GM12878 (cell line): Measurements from ENCODE around the gene SPATA19. TPM values are rescaled to one million over a fixed set of nuclear protein-coding genes. Genes with fewer than 3 reads are reported as not detected.

ENCODE experiments used
- EZH2 ChIP-seq: IDR thresholded peaks from 2 replicates; pipeline ENCODE4 v1.6.1; 2012; ENCODE audit warnings: low read depth, mild to moderate bottlenecking, control low read depth, inconsistent platforms, low read length, borderline replicate concordance; ENCODE audit not compliant: control insufficient read depth
- IRF4 ChIP-seq: IDR thresholded peaks from 2 replicates; pipeline ENCODE4 v1.6.1; 2011; ENCODE audit warnings: low read depth, low read length
- MEF2A ChIP-seq: IDR thresholded peaks from 2 replicates; pipeline ENCODE4 v1.6.1; 2011; ENCODE audit warnings: low read depth, mild to moderate bottlenecking, low read length, moderate library complexity; ENCODE audit not compliant: insufficient read depth
- TBL1XR1 ChIP-seq: IDR thresholded peaks from 2 replicates; pipeline ENCODE4 v1.6.1; 2012; ENCODE audit warnings: low read depth, low read length, improper control_type of control experiment
- ZNF274 ChIP-seq: IDR thresholded peaks from one replicate; pipeline ENCODE4 v1.8.0; 2011; ENCODE audit not compliant: insufficient read length, insufficient read depth
- polyA plus RNA-seq, 11 experiments: library from polyadenylated mRNA; depleted of rRNA in 4 of 11; unstranded in 6 of 11; stranded (reverse) in 5 of 11; fragments of >200 nt; fragmentation: Nextera tagmentation in 4 of 11; fragmentation: Illumina TruSeq in 1 of 11; extraction: Ambion mirVana in 4 of 11; extraction: Trizol in 1 of 11; gene quantifications; 1 replicate in 1 of 11; 2 replicates in 10 of 11; pipeline versions ENCODE4 v1.2.1 to v1.2.3, GENCODE V29; 2011 to 2016; ENCODE audit warnings: inconsistent platforms in 2 of 11, missing spikeins in 2 of 11, low read depth in 1 of 11
- total RNA-seq, 4 experiments: library from RNA; depleted of rRNA in 3 of 4; stranded (reverse); fragments of >200 nt in 3 of 4; fragmentation: Illumina TruSeq in 1 of 4; extraction: Trizol in 1 of 4; gene quantifications; 2 replicates each; pipeline versions ENCODE4 v1.2.1 to v1.2.3, GENCODE V29; 2013 to 2021
- TF ChIP-seq, protein P1 (sequence below), 3 experiments: IDR thresholded peaks in 2 of 3; conservative IDR thresholded peaks in 1 of 3; 2 replicates each; pipeline ENCODE4 v1.5.1; 2011; ENCODE audit warnings: low read depth in 3 of 3, low read length in 3 of 3, mild to moderate bottlenecking in 3 of 3, control low read depth in 2 of 3, moderate library complexity in 2 of 3, inconsistent platforms in 1 of 3, mixed read lengths in 1 of 3; ENCODE audit not compliant: control insufficient read depth in 2 of 3, insufficient read depth in 1 of 3; ENCODE audit errors: extremely low read depth in 1 of 3
- TF ChIP-seq, protein P2 (sequence below): fragments of 450-650 bp; IDR thresholded peaks from 2 replicates; pipeline ENCODE4 v1.6.1; 2017; ENCODE audit warnings: antibody characterized with exemption, mild to moderate bottlenecking, moderate library complexity
- TF ChIP-seq, protein P3 (sequence below): fragments of 450-650 bp; IDR thresholded peaks from 2 replicates; pipeline ENCODE4 v1.6.1; 2016; ENCODE audit warnings: mild to moderate bottlenecking

SPATA19 gene
- total and polyA plus RNA-seq, 10 of the 15 experiments (the other 5 are each of a cell fraction or from before 2014, with no cell fraction given), result not detected

DNA sequence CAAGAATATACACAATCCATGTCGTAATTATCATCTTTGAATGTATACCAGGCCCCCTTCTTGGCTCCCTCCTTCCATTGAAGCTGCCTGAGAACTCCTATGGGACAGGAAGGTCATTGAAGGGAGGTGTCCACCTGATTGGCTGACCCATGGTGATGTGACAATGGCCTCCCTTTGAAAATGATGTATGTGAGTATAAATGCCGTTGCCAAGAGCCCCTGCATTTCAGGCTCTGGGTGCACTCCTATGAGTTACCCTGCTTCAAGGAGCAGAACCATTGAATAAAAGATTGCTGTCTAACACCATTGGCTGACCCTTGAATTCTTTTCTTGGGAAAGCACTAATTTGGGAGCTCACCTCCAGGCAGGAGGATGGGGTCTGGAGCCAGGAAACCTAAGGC is at the start of gene SPATA19 (continued):
- TF ChIP-seq TBL1XR1 (no peak), EZH2 (no peak), IRF4 (no peak), MEF2A (no peak), ZNF274 (no peak)
- TF ChIP-seq, protein P1, sequence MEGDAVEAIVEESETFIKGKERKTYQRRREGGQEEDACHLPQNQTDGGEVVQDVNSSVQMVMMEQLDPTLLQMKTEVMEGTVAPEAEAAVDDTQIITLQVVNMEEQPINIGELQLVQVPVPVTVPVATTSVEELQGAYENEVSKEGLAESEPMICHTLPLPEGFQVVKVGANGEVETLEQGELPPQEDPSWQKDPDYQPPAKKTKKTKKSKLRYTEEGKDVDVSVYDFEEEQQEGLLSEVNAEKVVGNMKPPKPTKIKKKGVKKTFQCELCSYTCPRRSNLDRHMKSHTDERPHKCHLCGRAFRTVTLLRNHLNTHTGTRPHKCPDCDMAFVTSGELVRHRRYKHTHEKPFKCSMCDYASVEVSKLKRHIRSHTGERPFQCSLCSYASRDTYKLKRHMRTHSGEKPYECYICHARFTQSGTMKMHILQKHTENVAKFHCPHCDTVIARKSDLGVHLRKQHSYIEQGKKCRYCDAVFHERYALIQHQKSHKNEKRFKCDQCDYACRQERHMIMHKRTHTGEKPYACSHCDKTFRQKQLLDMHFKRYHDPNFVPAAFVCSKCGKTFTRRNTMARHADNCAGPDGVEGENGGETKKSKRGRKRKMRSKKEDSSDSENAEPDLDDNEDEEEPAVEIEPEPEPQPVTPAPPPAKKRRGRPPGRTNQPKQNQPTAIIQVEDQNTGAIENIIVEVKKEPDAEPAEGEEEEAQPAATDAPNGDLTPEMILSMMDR (IDR thresholded peaks at IDR 0.05 in 2 of 3, conservative IDR thresholded peaks at IDR 0.05 in 1 of 3; ENCODE audit: control insufficient read depth in 2 of 3, extremely low read depth in 1 of 3, insufficient read depth in 1 of 3, low read depth in 3 of 3, low read length in 3 of 3), result no peak
- TF ChIP-seq, protein P2, sequence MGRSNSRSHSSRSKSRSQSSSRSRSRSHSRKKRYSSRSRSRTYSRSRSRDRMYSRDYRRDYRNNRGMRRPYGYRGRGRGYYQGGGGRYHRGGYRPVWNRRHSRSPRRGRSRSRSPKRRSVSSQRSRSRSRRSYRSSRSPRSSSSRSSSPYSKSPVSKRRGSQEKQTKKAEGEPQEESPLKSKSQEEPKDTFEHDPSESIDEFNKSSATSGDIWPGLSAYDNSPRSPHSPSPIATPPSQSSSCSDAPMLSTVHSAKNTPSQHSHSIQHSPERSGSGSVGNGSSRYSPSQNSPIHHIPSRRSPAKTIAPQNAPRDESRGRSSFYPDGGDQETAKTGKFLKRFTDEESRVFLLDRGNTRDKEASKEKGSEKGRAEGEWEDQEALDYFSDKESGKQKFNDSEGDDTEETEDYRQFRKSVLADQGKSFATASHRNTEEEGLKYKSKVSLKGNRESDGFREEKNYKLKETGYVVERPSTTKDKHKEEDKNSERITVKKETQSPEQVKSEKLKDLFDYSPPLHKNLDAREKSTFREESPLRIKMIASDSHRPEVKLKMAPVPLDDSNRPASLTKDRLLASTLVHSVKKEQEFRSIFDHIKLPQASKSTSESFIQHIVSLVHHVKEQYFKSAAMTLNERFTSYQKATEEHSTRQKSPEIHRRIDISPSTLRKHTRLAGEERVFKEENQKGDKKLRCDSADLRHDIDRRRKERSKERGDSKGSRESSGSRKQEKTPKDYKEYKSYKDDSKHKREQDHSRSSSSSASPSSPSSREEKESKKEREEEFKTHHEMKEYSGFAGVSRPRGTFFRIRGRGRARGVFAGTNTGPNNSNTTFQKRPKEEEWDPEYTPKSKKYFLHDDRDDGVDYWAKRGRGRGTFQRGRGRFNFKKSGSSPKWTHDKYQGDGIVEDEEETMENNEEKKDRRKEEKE, result no peak
- TF ChIP-seq, protein P3, sequence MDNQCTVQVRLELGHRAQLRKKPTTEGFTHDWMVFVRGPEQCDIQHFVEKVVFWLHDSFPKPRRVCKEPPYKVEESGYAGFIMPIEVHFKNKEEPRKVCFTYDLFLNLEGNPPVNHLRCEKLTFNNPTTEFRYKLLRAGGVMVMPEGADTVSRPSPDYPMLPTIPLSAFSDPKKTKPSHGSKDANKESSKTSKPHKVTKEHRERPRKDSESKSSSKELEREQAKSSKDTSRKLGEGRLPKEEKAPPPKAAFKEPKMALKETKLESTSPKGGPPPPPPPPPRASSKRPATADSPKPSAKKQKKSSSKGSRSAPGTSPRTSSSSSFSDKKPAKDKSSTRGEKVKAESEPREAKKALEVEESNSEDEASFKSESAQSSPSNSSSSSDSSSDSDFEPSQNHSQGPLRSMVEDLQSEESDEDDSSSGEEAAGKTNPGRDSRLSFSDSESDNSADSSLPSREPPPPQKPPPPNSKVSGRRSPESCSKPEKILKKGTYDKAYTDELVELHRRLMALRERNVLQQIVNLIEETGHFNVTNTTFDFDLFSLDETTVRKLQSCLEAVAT, result no peak
